ENCODE data around the gene CHD3.

The CHD3 gene

GRCh38 chr17:7882068-7882467 is 6.5 kb upstream of the CHD3 start:
- H3K4me3 ChIP-seq (ENCODE audit: low read length) = no peak overlapping the region
- H3K27me3 ChIP-seq (replicated peaks; ENCODE audit: insufficient read depth, low read length) = peaks cover 60% of the 10 kb centered on the region
- peaks cover 15% of the 10 kb centered on the region for H3K4me1 ChIP-seq (ENCODE audit: low read length)
- H3K9me2 ChIP-seq (replicated peaks; ENCODE audit: insufficient read depth, low read length) = no peaks in the 10 kb centered on the region
- no peak overlapping the region for H3K9ac ChIP-seq (ENCODE audit: low read length)
- no peak overlapping the region for H3K4me2 ChIP-seq (ENCODE audit: low read depth, low read length)
- peaks cover 4% of the 10 kb centered on the region; the same call in 1 of the 2 replicates for H3F3A ChIP-seq (ENCODE audit: insufficient read depth, low read length)
- H3K36me3 ChIP-seq (replicated peaks; ENCODE audit: insufficient read depth, low read length) = no peaks in the 10 kb centered on the region
- no peak for DNase-seq
- no peak overlapping the region for H2AFZ ChIP-seq (ENCODE audit: low read length)
- TF ChIP-seq EZH2 (optimal IDR thresholded peaks at IDR 0.05; ENCODE audit: low read depth, low read length) = no peak
- TF ChIP-seq EZH2phosphoT487 (IDR thresholded peaks at IDR 0.05; ENCODE audit: low read length) = no peak
- no peak for TF ChIP-seq CTCF (IDR thresholded peaks at IDR 0.05; ENCODE audit: low read length)
- no peaks in the 10 kb centered on the region for H3K9me3 ChIP-seq (replicated peaks; ENCODE audit: insufficient read depth, low read length)
- H3K27ac ChIP-seq (ENCODE audit: low read length) = no peak overlapping the region
- no peaks in the 10 kb centered on the region for H4K20me1 ChIP-seq (ENCODE audit: insufficient read depth, low read length)
- no peaks in the 10 kb centered on the region for H3K79me2 ChIP-seq (ENCODE audit: low read length)

GRCh38 chr17:7882629-7883028 is 6.0 kb upstream of the CHD3 start:
- no peak overlapping the region for H3K27ac ChIP-seq (ENCODE audit: low read length)
- DNase-seq = no peak
- TF ChIP-seq EZH2phosphoT487 (IDR thresholded peaks at IDR 0.05; ENCODE audit: low read length) = no peak
- TF ChIP-seq EZH2 (optimal IDR thresholded peaks at IDR 0.05; ENCODE audit: low read depth, low read length) = no peak
- TF ChIP-seq CTCF (IDR thresholded peaks at IDR 0.05; ENCODE audit: low read length) = no peak
- no peaks in the 10 kb centered on the region for H3K9me2 ChIP-seq (replicated peaks; ENCODE audit: insufficient read depth, low read length)
- H4K20me1 ChIP-seq (ENCODE audit: insufficient read depth, low read length) = no peaks in the 10 kb centered on the region
- no peak overlapping the region for H3K4me2 ChIP-seq (ENCODE audit: low read depth, low read length)
- no peak overlapping the region for H3K9ac ChIP-seq (ENCODE audit: low read length)
- H3K27me3 ChIP-seq (replicated peaks; ENCODE audit: insufficient read depth, low read length) = peaks cover 63% of the 10 kb centered on the region
- H3K4me3 ChIP-seq (ENCODE audit: low read length) = no peak overlapping the region
- no peak overlapping the region for H2AFZ ChIP-seq (ENCODE audit: low read length)
- no peaks in the 10 kb centered on the region for H3K9me3 ChIP-seq (replicated peaks; ENCODE audit: insufficient read depth, low read length)
- H3F3A ChIP-seq (ENCODE audit: insufficient read depth, low read length) = peaks cover 4% of the 10 kb centered on the region; the same call in 1 of the 2 replicates
- no peaks in the 10 kb centered on the region for H3K36me3 ChIP-seq (replicated peaks; ENCODE audit: insufficient read depth, low read length)
- H3K4me1 ChIP-seq (ENCODE audit: low read length) = peaks cover 16% of the 10 kb centered on the region
- H3K79me2 ChIP-seq (ENCODE audit: low read length) = no peaks in the 10 kb centered on the region

- Histone ChIP-seq H3K9me3 (replicated peaks; ENCODE audit: insufficient read depth, low read length) (no peaks in the 10 kb centered on the region), H3K27ac (ENCODE audit: low read length) (no peak overlapping the region), H4K20me1 (ENCODE audit: insufficient read depth, low read length) (no peaks in the 10 kb centered on the region), H3K9ac (ENCODE audit: low read length) (no peak overlapping the region), H3K36me3 (replicated peaks; ENCODE audit: insufficient read depth, low read length) (no peaks in the 10 kb centered on the region), H3K79me2 (ENCODE audit: low read length) (no peaks in the 10 kb centered on the region), H3F3A (ENCODE audit: insufficient read depth, low read length) (peaks cover 4% of the 10 kb centered on the region; the same call in 1 of the 2 replicates), H3K27me3 (replicated peaks; ENCODE audit: insufficient read depth, low read length) (peaks cover 75% of the 10 kb centered on the region), H3K4me2 (ENCODE audit: low read depth, low read length) (no peak overlapping the region), H3K4me3 (ENCODE audit: low read length) (no peak overlapping the region), H3K4me1 (ENCODE audit: low read length) (peaks cover 16% of the 10 kb centered on the region), H3K9me2 (replicated peaks; ENCODE audit: insufficient read depth, low read length) (no peaks in the 10 kb centered on the region), H2AFZ (ENCODE audit: low read length) (no peak overlapping the region)
- DNase-seq = no peak
- TF ChIP-seq EZH2phosphoT487 (IDR thresholded peaks at IDR 0.05; ENCODE audit: low read length) (no peak), CTCF (IDR thresholded peaks at IDR 0.05; ENCODE audit: low read length) (no peak), EZH2 (optimal IDR thresholded peaks at IDR 0.05; ENCODE audit: low read depth, low read length) (no peak)
Measured at GRCh38 chr17:7883781-7884386, 4.7 kb upstream of the CHD3 start.
